H1 (cell line): ENCODE results near the gene STKLD1. TPM values are rescaled to one million over a fixed set of nuclear protein-coding genes. Genes with fewer than 3 reads are reported as not detected.

Source experiments
- CTCF ChIA-PET: fragments of 300-600 bp; sonication (Branson Sonifier 250); formaldehyde crosslinking; loops from one replicate; lab custom pipeline; 2021; ENCODE audit not compliant: partially characterized antibody; lab: Charles Lee
- POLR2A ChIA-PET: fragments of 300-600 bp; sonication (Branson Sonifier 250); formaldehyde crosslinking; loops from one replicate; lab custom pipeline; 2021; ENCODE audit warnings: inconsistent platforms; ENCODE audit not compliant: partially characterized antibody; lab: Charles Lee
- DNase-seq, 2 experiments: peaks; one replicate each; pipeline versions ENCODE4 v3.0.0 to v3.0.0-alpha.2; 2010 to 2022; ENCODE audit warnings: low spot score in 2 of 2, low read depth in 1 of 2, mixed read lengths in 1 of 2
- FAIRE-seq: peaks from 2 replicates; lab custom pipeline; 2011; peaks lifted over from hg19 to GRCh38; lab: Jason Lieb, UNC
- H2AFZ ChIP-seq: 2 replicates; pipeline ENCODE4 v1.8.1; 2012; ENCODE audit warnings: low read length, inconsistent platforms
- H2AK5ac ChIP-seq: 2 replicates; pipeline ENCODE4 v1.6.1; 2013; ENCODE audit warnings: low read depth, low read length
- H2BK120ac ChIP-seq: replicated peaks from 2 replicates; pipeline ENCODE3; 2013; ENCODE audit warnings: low read depth, low read length, inconsistent platforms
- H2BK12ac ChIP-seq: 2 replicates; pipeline ENCODE4 v1.6.1; 2013; ENCODE audit warnings: low read depth, low read length
- H2BK15ac ChIP-seq: 2 replicates; pipeline ENCODE4 v1.6.1; 2013; ENCODE audit warnings: low read length
- H2BK20ac ChIP-seq: 2 replicates; pipeline ENCODE4 v1.6.1; 2013; ENCODE audit warnings: low read length
- H2BK5ac ChIP-seq: 2 replicates; pipeline ENCODE4 v1.6.1; 2013; ENCODE audit warnings: low read depth, low read length
- H3K14ac ChIP-seq: 2 replicates; pipeline ENCODE4 v1.6.1; 2013; ENCODE audit warnings: inconsistent platforms; ENCODE audit not compliant: insufficient read length
- H3K18ac ChIP-seq: 2 replicates; pipeline ENCODE4 v1.6.1; 2013; ENCODE audit warnings: low read length; ENCODE audit errors: extremely low read depth
- H3K23ac ChIP-seq: 2 replicates; pipeline ENCODE4 v1.6.1; 2013; ENCODE audit warnings: inconsistent platforms; ENCODE audit not compliant: insufficient read length
- H3K23me2 ChIP-seq: 2 replicates; pipeline ENCODE4 v1.6.1; 2013; ENCODE audit warnings: low read depth, low read length
- H3K27ac ChIP-seq: 2 replicates; pipeline ENCODE4 v1.6.1; 2011; ENCODE audit warnings: low read depth, low read length, inconsistent platforms
- H3K27me3 ChIP-seq, 4 experiments: replicated peaks in 1 of 4; 1 replicate in 1 of 4; 2 replicates in 3 of 4; pipeline versions ENCODE4 v1.6.1 to v1.8.1; 2011 to 2013; ENCODE audit warnings: low read length in 3 of 4, mild to moderate bottlenecking in 3 of 4, inconsistent platforms in 2 of 4, mixed read lengths in 2 of 4, moderate library complexity in 1 of 4; ENCODE audit not compliant: control insufficient read depth in 3 of 4, insufficient read depth in 3 of 4; ENCODE audit errors: extremely low read depth in 1 of 4
- H3K36me3 ChIP-seq, 4 experiments: 2 replicates each; pipeline versions ENCODE4 v1.6.1 to v1.8.1; 2011 to 2013; ENCODE audit warnings: mild to moderate bottlenecking in 4 of 4, low read length in 3 of 4, moderate library complexity in 2 of 4, control low read depth in 1 of 4, inconsistent platforms in 1 of 4; ENCODE audit not compliant: insufficient read depth in 4 of 4, control insufficient read depth in 2 of 4
- H3K4ac ChIP-seq: replicated peaks from 2 replicates; pipeline ENCODE3; 2013; ENCODE audit warnings: low read length, low read depth, mixed read lengths, inconsistent platforms; ENCODE audit not compliant: insufficient read length
- H3K4me1 ChIP-seq, 4 experiments: replicated peaks in 1 of 4; 1 replicate in 1 of 4; 2 replicates in 3 of 4; pipeline versions ENCODE4 v1.6.1 to v1.8.1; 2011 to 2013; ENCODE audit warnings: low read length in 3 of 4, inconsistent platforms in 2 of 4, mixed read lengths in 1 of 4; ENCODE audit not compliant: insufficient read depth in 4 of 4, control insufficient read depth in 3 of 4
- H3K4me2 ChIP-seq, 2 experiments: 2 replicates each; pipeline versions ENCODE4 v1.6.1 to v1.8.1; 2011 to 2013; ENCODE audit warnings: low read depth in 2 of 2, low read length in 2 of 2, control low read depth in 1 of 2, inconsistent platforms in 1 of 2, mild to moderate bottlenecking in 1 of 2; ENCODE audit not compliant: insufficient read depth in 1 of 2
- H3K4me3 ChIP-seq, 4 experiments: fragments of 200-600, 300-600 bp in 1 of 4; sonication (generic), shearing (Covaris generic), sonication (Bioruptor Twin) in 1 of 4; 2 replicates each; pipeline versions ENCODE4 v1.5.1 to v1.8.1; 2011 to 2016; ENCODE audit warnings: low read length in 4 of 4, low read depth in 3 of 4, control low read depth in 2 of 4, inconsistent platforms in 2 of 4, mild to moderate bottlenecking in 2 of 4, mixed read lengths in 1 of 4, moderate library complexity in 1 of 4; ENCODE audit not compliant: insufficient read depth in 2 of 4; ENCODE audit errors: extremely low read depth in 1 of 4
- H3K56ac ChIP-seq: replicated peaks from 2 replicates; pipeline ENCODE3; 2013; ENCODE audit warnings: low read depth, mild to moderate bottlenecking, mixed read lengths, low read length, inconsistent platforms; ENCODE audit not compliant: insufficient read length
- H3K79me1 ChIP-seq: 2 replicates; pipeline ENCODE4 v1.6.1; 2013; ENCODE audit warnings: low read depth, low read length, control low read depth
- H3K79me2 ChIP-seq, 2 experiments: 2 replicates each; pipeline versions ENCODE4 v1.6.1 to v1.8.1; 2012 to 2013; ENCODE audit warnings: low read length in 2 of 2, mild to moderate bottlenecking in 2 of 2, inconsistent platforms in 1 of 2; ENCODE audit not compliant: insufficient read depth in 2 of 2, control insufficient read depth in 1 of 2
- H3K9ac ChIP-seq, 4 experiments: replicated peaks in 1 of 4; 1 replicate in 1 of 4; 2 replicates in 3 of 4; pipeline versions ENCODE4 v1.6.1 to v1.8.1; 2011 to 2013; ENCODE audit warnings: low read depth in 3 of 4, low read length in 3 of 4, control low read depth in 2 of 4, mild to moderate bottlenecking in 2 of 4, moderate library complexity in 2 of 4, inconsistent platforms in 1 of 4; ENCODE audit errors: extremely low read depth in 1 of 4
- H3K9me3 ChIP-seq, 2 experiments: 2 replicates each; pipeline versions ENCODE4 v1.6.1 to v1.8.1; 2012 to 2013; ENCODE audit warnings: mild to moderate bottlenecking in 2 of 2, moderate library complexity in 2 of 2, control low read depth in 1 of 2, inconsistent platforms in 1 of 2, low read depth in 1 of 2, low read length in 1 of 2, mixed read lengths in 1 of 2; ENCODE audit not compliant: insufficient read depth in 2 of 2
- H4K20me1 ChIP-seq, 2 experiments: replicated peaks in 1 of 2; 2 replicates each; pipeline versions ENCODE3 to v1.8.1; 2011 to 2013; ENCODE audit warnings: inconsistent platforms in 2 of 2, low read length in 2 of 2, mild to moderate bottlenecking in 1 of 2; ENCODE audit not compliant: insufficient read depth in 2 of 2, control insufficient read depth in 1 of 2
- H4K5ac ChIP-seq: 2 replicates; pipeline ENCODE4 v1.6.1; 2013; ENCODE audit warnings: low read length, low read depth, mixed read lengths, inconsistent platforms; ENCODE audit not compliant: insufficient read length
- H4K8ac ChIP-seq: 2 replicates; pipeline ENCODE4 v1.8.0; 2013; ENCODE audit warnings: mild to moderate bottlenecking, moderate library complexity, low read length, inconsistent platforms; ENCODE audit not compliant: insufficient read depth; ENCODE audit errors: extremely low read depth
- H4K91ac ChIP-seq: replicated peaks from 2 replicates; pipeline ENCODE3; 2013; ENCODE audit warnings: low read length, mixed read lengths, inconsistent platforms; ENCODE audit not compliant: insufficient read length
- BRCA1 ChIP-seq: IDR thresholded peaks from 2 replicates; pipeline ENCODE4 v1.6.1; 2012; ENCODE audit warnings: low read depth, low read length, improper control_type of control experiment
- whole genome bisulfite sequencing, 2 experiments: shearing (Covaris generic) in 1 of 2; methylation state at CpG; one replicate each; pipeline versions ENCODE4 v1.1.6 to v1.1.7; 2013 to 2015; ENCODE audit warnings: low lambda C conversion rate in 2 of 2, mixed read lengths in 2 of 2, inconsistent platforms in 1 of 2, low coverage in 1 of 2, missing lambda C conversion rate in 1 of 2; ENCODE audit not compliant: insufficient replicate concordance in 2 of 2, insufficient coverage in 1 of 2, insufficient read length in 1 of 2; ENCODE audit errors: extremely low coverage in 1 of 2, missing lambda C conversion rate in 1 of 2; 5-methylcytosine and 5-hydroxymethylcytosine counted together
- polyA plus RNA-seq, 7 experiments: library from polyadenylated mRNA; depleted of rRNA in 3 of 7; stranded (reverse) in 5 of 7; unstranded in 2 of 7; fragments of >200 nt in 5 of 7; fragments of 200-250 nt in 2 of 7; gene quantifications; 1 replicate in 5 of 7; 2 replicates in 1 of 7; 4 replicates in 1 of 7; pipeline versions ENCODE4 v1.2.1 to v1.2.3, GENCODE V29; 2011 to 2013; ENCODE audit warnings: missing spikeins in 2 of 7, mixed read lengths in 2 of 7
- total RNA-seq: library from RNA; stranded (reverse); fragmentation: NEBNext Ultra II Directional; extraction: Animal tissue kit (Norgen Biotek cat#: 25700); gene quantifications from 2 replicates; pipeline ENCODE4 v1.2.1, GENCODE V29; 2021

The STKLD1 gene
- total and polyA plus RNA-seq, 2 of the 8 experiments (the other 6 are each of a cell fraction or from before 2014, with no cell fraction given): 0.26 TPM; not detected in 1

GRCh38 chr9:133339641-133340040, 36.5 kb upstream of the STKLD1 start:
- 97% methylated on average over 5 of the region's 5 CpGs; no CpG with 5 or more reads in 1 of the 2 experiments for WGBS, 2 experiments
- Histone ChIP-seq H3K4me3 (no peak overlapping the region), H3K27ac (no peak overlapping the region), H2AFZ (no peak overlapping the region), H3K36me3 (peaks cover 28 to 53% (median 42%) of the 10 kb centered on the region in 4 experiments), H3K27me3 (no peaks in the 10 kb centered on the region), H3K14ac (no peak overlapping the region), H3K9me3 (no peaks in the 10 kb centered on the region), H3K23ac (no peak overlapping the region), H4K20me1 (peaks cover 4 to 16% of the 10 kb centered on the region in 2 experiments), H3K23me2 (peaks cover 7% of the 10 kb centered on the region; the same call in 1 of the 2 replicates), H4K8ac (no peak overlapping the region), H4K5ac (no peak overlapping the region), H3K56ac (no peak overlapping the region), H3K79me1 (peaks cover 11% of the 10 kb centered on the region), H2BK12ac (no peak overlapping the region), H2BK5ac (no peak overlapping the region), H2AK5ac (no peak overlapping the region), H2BK15ac (no peak overlapping the region), H3K4me1 (peaks cover 0 to 2% (median under 1%) of the 10 kb centered on the region in 4 experiments; a peak in 1 of 7 replicates), H4K91ac (no peak overlapping the region), H3K79me2 (peaks cover 0 to 10% of the 10 kb centered on the region in 2 experiments; a peak in 2 of 4 replicates), H3K18ac (no peak overlapping the region), H3K4ac (no peak overlapping the region), H3K4me2 (no peak overlapping the region), H2BK120ac (no peak overlapping the region), H2BK20ac (no peak overlapping the region), H3K9ac (no peak overlapping the region)
- CTCF ChIA-PET: interaction anchor here (0.7 to 5.5 kb wide), 13 partner anchors 10 to 175 kb away, joined by 3 to 45 read pairs (median 4); partner anchors contain the start of gene SURF1
- POLR2A ChIA-PET: interaction anchor here (0.9 to 14.8 kb wide), 4 partner anchors 9 to 27 kb away, joined by 3 to 303 read pairs (median 15); partner anchors contain the start of genes MED22, RPL7A, SURF1 and SURF2
- no peak for DNase-seq
- no peak for FAIRE-seq
- TF ChIP-seq BRCA1: no peak
